GM12891 (cell line): ENCODE results near the gene PRKAR2A.

Experiments
- PAX5 ChIP-seq: IDR thresholded peaks from 2 replicates; pipeline ENCODE4 v1.6.1; 2011; ENCODE audit warnings: low read length, moderate library complexity, mild to moderate bottlenecking; ENCODE audit not compliant: insufficient read depth, severe bottlenecking
- POLR2A ChIP-seq: IDR thresholded peaks from 2 replicates; pipeline ENCODE4 v1.6.1; 2011; ENCODE audit warnings: low read depth, low read length, control low read depth
- POLR2AphosphoS5 ChIP-seq: IDR thresholded peaks from 2 replicates; pipeline ENCODE4 v1.6.1; 2011; ENCODE audit warnings: low read depth, low read length, control low read depth
- POU2F2 ChIP-seq: IDR thresholded peaks from 2 replicates; pipeline ENCODE4 v1.6.1; 2011; ENCODE audit warnings: low read depth, mild to moderate bottlenecking, control low read depth, low read length, moderate library complexity
- TAF1 ChIP-seq: IDR thresholded peaks from 2 replicates; pipeline ENCODE4 v1.6.1; 2011; ENCODE audit warnings: low read depth, low read length, control low read depth

- no peak for TF ChIP-seq POLR2A
- TF ChIP-seq POLR2AphosphoS5 = no peak
- no peak for TF ChIP-seq TAF1
- no peak for TF ChIP-seq PAX5
- no peak for TF ChIP-seq POU2F2
These were observed 100.6 kb downstream of the PRKAR2A start for GRCh38 chr3:48747015-48747615.
